HCT116 (cell line): ENCODE results near the gene DOK5. TPM values are rescaled to one million over a fixed set of nuclear protein-coding genes. Genes with fewer than 3 reads are reported as not detected.

Experiments used
- ATAC-seq: fragments of 200-7000 bp; cut with Tn5 transposase; 2 replicates; pipeline ENCODE4 v1.9.1; 2020; ENCODE audit warnings: mild to moderate bottlenecking, moderate library complexity
- BruUV-seq: library from RNA; stranded (reverse); fragments of 400-500 nt; replicated peaks from 2 replicates; lab custom pipeline; 2021; lab: Mats Ljungman, UMichigan
- CTCF ChIA-PET: fragments of 300-600 bp; sonication (Branson Sonifier 250); formaldehyde crosslinking; loops from one replicate; lab custom pipeline; 2021; ENCODE audit warnings: antibody characterized with exemption; lab: Charles Lee
- POLR2A ChIA-PET: fragments of 300-600, 350-600 bp; sonication (Branson Sonifier 250); formaldehyde crosslinking; loops from one replicate; lab custom pipeline; 2021; ENCODE audit warnings: antibody characterized with exemption; lab: Charles Lee
- RAD21 ChIA-PET, 2 experiments: fragments of 300-600 bp; sonication (Branson Sonifier 250); formaldehyde crosslinking; loops; one replicate each; lab custom pipeline; 2023; ENCODE audit warnings: low total read pairs in 2 of 2; ENCODE audit not compliant: uncharacterized antibody in 2 of 2, unreplicated experiment in 2 of 2, low non-redundant PET in 1 of 2; lab: Charles Lee
- DNase-seq: peaks from one replicate; pipeline ENCODE4 v3.0.0-alpha.2; 2010; ENCODE audit warnings: low read depth, low spot score
- H2AFZ ChIP-seq: fragments of 200-600 bp; shearing (Covaris generic), sonication (generic); 2 replicates; pipeline ENCODE4 v1.6.1; 2017; ENCODE audit warnings: low read depth, mixed run types, mixed read lengths, antibody characterized with exemption, low read length; ENCODE audit not compliant: poor library complexity, severe bottlenecking
- H3K27ac ChIP-seq: 2 replicates; pipeline ENCODE4 v1.5.1; 2012; ENCODE audit warnings: low read depth, low read length
- H3K27me3 ChIP-seq: fragments of 200-600 bp; sonication (generic); 2 replicates; pipeline ENCODE4 v1.6.1; 2016; ENCODE audit warnings: mixed run types, low read length, mixed read lengths; ENCODE audit not compliant: insufficient read depth
- H3K36me3 ChIP-seq, 2 experiments: fragments of 200-500 bp in 1 of 2; fragments of 200-600 bp in 1 of 2; sonication (Bioruptor generic) in 1 of 2; sonication (generic) in 1 of 2; 2 replicates each; pipeline versions ENCODE4 v1.5.1 to v1.6.1; 2014 to 2016; ENCODE audit warnings: low read length in 2 of 2, inconsistent platforms in 1 of 2, mixed read lengths in 1 of 2, mixed run types in 1 of 2; ENCODE audit not compliant: insufficient read depth in 2 of 2, control insufficient read depth in 1 of 2
- H3K4me1 ChIP-seq, 2 experiments: fragments of 200-600 bp in 1 of 2; sonication (generic) in 1 of 2; 2 replicates each; pipeline versions ENCODE4 v1.5.1 to v1.6.1; 2012 to 2017; ENCODE audit warnings: low read length in 2 of 2, inconsistent platforms in 1 of 2, mild to moderate bottlenecking in 1 of 2, mixed read lengths in 1 of 2, mixed run types in 1 of 2, moderate library complexity in 1 of 2; ENCODE audit not compliant: insufficient read depth in 2 of 2, control insufficient read depth in 1 of 2
- H3K4me2 ChIP-seq: fragments of 200-600 bp; sonication (generic); 2 replicates; pipeline ENCODE4 v1.6.1; 2017; ENCODE audit warnings: mixed run types, low read length, mixed read lengths
- H3K4me3 ChIP-seq, 2 experiments: fragments of 200-600 bp in 1 of 2; sonication (generic) in 1 of 2; replicated peaks in 1 of 2; 2 replicates each; pipeline ENCODE4 v1.5.1; 2011 to 2016; ENCODE audit warnings: low read length in 2 of 2, control low read depth in 1 of 2, low read depth in 1 of 2, mild to moderate bottlenecking in 1 of 2, mixed read lengths in 1 of 2, mixed run types in 1 of 2
- H3K79me2 ChIP-seq: fragments of 200-600 bp; sonication (generic); 2 replicates; pipeline ENCODE4 v1.6.1; 2017; ENCODE audit warnings: mild to moderate bottlenecking, mixed run types, low read length, moderate library complexity, mixed read lengths; ENCODE audit not compliant: insufficient read depth
- H3K9ac ChIP-seq: fragments of 200-600 bp; sonication (generic); 2 replicates; pipeline ENCODE4 v1.6.1; 2016; ENCODE audit warnings: low read length, mixed read lengths
- H3K9me2 ChIP-seq: fragments of 200-600 bp; sonication (generic), shearing (Covaris generic); 2 replicates; pipeline ENCODE4 v1.6.1; 2017; ENCODE audit warnings: mixed run types, mild to moderate bottlenecking, moderate library complexity; ENCODE audit not compliant: insufficient read depth
- H3K9me3 ChIP-seq, 2 experiments: fragments of 200-500 bp in 1 of 2; fragments of 200-600 bp in 1 of 2; sonication (Bioruptor generic) in 1 of 2; sonication (generic) in 1 of 2; 2 replicates each; pipeline ENCODE4 v1.6.1; 2014 to 2017; ENCODE audit warnings: low read length in 2 of 2, mixed read lengths in 2 of 2, inconsistent platforms in 1 of 2, low read depth in 1 of 2, mild to moderate bottlenecking in 1 of 2, mixed run types in 1 of 2, moderate library complexity in 1 of 2; ENCODE audit not compliant: control insufficient read depth in 1 of 2, insufficient read depth in 1 of 2
- H4K20me1 ChIP-seq: fragments of 200-600 bp; sonication (generic), shearing (Covaris generic); 2 replicates; pipeline ENCODE4 v1.6.1; 2017; ENCODE audit warnings: mixed run types, mild to moderate bottlenecking, moderate library complexity; ENCODE audit not compliant: insufficient read depth
- CBX3 ChIP-seq: IDR thresholded peaks from 2 replicates; pipeline ENCODE4 v1.6.1; 2012; ENCODE audit warnings: low read depth
- CEBPB ChIP-seq: IDR thresholded peaks from 2 replicates; pipeline ENCODE4 v1.6.1; 2012; ENCODE audit warnings: low read depth
- EGR1 ChIP-seq: IDR thresholded peaks from 2 replicates; pipeline ENCODE4 v1.6.1; 2012; ENCODE audit warnings: low read depth
- ELF1 ChIP-seq: IDR thresholded peaks from 2 replicates; pipeline ENCODE4 v1.6.1; 2012; ENCODE audit warnings: low read depth, borderline replicate concordance
- EZH2 ChIP-seq: fragments of 200-600 bp; sonication (generic); IDR thresholded peaks from 2 replicates; pipeline ENCODE4 v1.6.1; 2017; ENCODE audit warnings: antibody characterized with exemption, mixed run types
- EZH2phosphoT487 ChIP-seq: fragments of 200-600 bp; IDR thresholded peaks from 2 replicates; pipeline ENCODE4 v1.6.1; 2018; ENCODE audit warnings: antibody characterized with exemption, borderline replicate concordance
- JUND ChIP-seq: IDR thresholded peaks from 2 replicates; pipeline ENCODE4 v1.6.1; 2012
- POLR2AphosphoS5 ChIP-seq: IDR thresholded peaks from 2 replicates; pipeline ENCODE4 v1.6.1; 2011; ENCODE audit warnings: mild to moderate bottlenecking, low read depth, low read length, moderate library complexity
- RAD21 ChIP-seq: IDR thresholded peaks from 2 replicates; pipeline ENCODE4 v1.6.1; 2012; ENCODE audit warnings: low read depth, mild to moderate bottlenecking
- SP1 ChIP-seq: IDR thresholded peaks from 2 replicates; pipeline ENCODE4 v1.6.1; 2012; ENCODE audit warnings: low read depth
- SRF ChIP-seq: IDR thresholded peaks from 2 replicates; pipeline ENCODE4 v1.6.1; 2012; ENCODE audit warnings: low read depth
- ZFX ChIP-seq: fragments of 450-650 bp; IDR thresholded peaks from 2 replicates; pipeline ENCODE4 v1.6.1; 2017
- ZNF274 ChIP-seq: fragments of 200-500 bp; sonication (Bioruptor generic); IDR thresholded peaks from 2 replicates; pipeline ENCODE4 v1.6.1; 2014; ENCODE audit warnings: mild to moderate bottlenecking, low read depth, low read length, inconsistent platforms
- intact Hi-C: fragments of 100-400 bp; cut with micrococcal nuclease; formaldehyde crosslinking; loops from 2 replicates; pipeline ENCODE4 v1.10.0; 2022
- total RNA-seq: library from RNA; stranded (reverse); gene quantifications from one replicate; pipeline ENCODE4 v1.2.1, GENCODE V29; 2021; ENCODE audit not compliant: unreplicated experiment
- TF ChIP-seq, protein P1 (sequence below): IDR thresholded peaks from 2 replicates; pipeline ENCODE4 v1.6.1; 2012; ENCODE audit warnings: low read depth

Gene DOK5
- total RNA-seq, 1 experiment from 2014 or later, result not detected

DNA sequence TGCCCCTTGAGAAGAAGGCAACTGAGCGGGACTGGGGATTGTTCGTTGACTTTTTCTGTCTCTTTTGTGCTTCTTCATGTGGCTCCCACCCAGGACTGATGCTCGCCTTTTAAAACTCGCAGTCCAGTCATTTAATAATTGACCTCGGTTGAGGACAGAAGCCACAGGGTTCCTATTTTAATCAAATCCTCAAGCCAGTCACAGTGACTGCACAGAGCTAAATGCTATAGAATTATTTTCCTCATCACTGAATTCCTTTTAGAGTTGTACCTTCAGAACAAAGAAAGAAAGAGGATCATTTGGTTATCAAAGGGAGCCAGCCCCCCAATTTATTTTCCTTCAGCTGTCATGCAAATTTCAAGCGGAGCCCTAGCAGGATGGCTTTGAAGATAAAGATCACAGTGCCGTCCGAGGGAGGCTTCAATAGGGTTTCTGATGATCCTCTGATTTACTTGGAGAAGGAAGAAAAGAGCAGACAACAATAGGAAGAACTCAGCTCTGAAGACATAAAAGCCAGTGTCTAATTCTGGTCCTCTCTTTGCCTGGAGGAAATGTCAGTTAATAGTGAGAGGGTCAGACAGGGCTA is 186.6 kb downstream of the DOK5 start:
- H3K36me3 ChIP-seq, result no peaks in the 10 kb centered on the region
- no peak overlapping the region for H3K27ac ChIP-seq
- no peaks in the 10 kb centered on the region for H3K79me2 ChIP-seq
- H3K9me3 ChIP-seq, result no peaks in the 10 kb centered on the region
- H3K27me3 ChIP-seq, result peaks cover 11% of the 10 kb centered on the region; the same call in 1 of the 2 replicates
- no peak overlapping the region for H3K9ac ChIP-seq
- no peaks in the 10 kb centered on the region for H4K20me1 ChIP-seq
- no peaks in the 10 kb centered on the region for H3K9me2 ChIP-seq
- intact Hi-C loops, result no loop called here
- POLR2A ChIA-PET, result no interaction called here
- no peak overlapping the region for H2AFZ ChIP-seq
- CTCF ChIA-PET, result no interaction called here
- RAD21 ChIA-PET, result no interaction called here
- no peak for DNase-seq
- ATAC-seq, result no peak
- no peak overlapping the region for H3K4me2 ChIP-seq
- no TSS peak for BruUV-seq
- TF ChIP-seq EGR1, result no peak
- no peak for TF ChIP-seq RAD21
- no peak for TF ChIP-seq CBX3
- TF ChIP-seq CEBPB, result no peak
- TF ChIP-seq ELF1, result no peak
- TF ChIP-seq, protein P1, sequence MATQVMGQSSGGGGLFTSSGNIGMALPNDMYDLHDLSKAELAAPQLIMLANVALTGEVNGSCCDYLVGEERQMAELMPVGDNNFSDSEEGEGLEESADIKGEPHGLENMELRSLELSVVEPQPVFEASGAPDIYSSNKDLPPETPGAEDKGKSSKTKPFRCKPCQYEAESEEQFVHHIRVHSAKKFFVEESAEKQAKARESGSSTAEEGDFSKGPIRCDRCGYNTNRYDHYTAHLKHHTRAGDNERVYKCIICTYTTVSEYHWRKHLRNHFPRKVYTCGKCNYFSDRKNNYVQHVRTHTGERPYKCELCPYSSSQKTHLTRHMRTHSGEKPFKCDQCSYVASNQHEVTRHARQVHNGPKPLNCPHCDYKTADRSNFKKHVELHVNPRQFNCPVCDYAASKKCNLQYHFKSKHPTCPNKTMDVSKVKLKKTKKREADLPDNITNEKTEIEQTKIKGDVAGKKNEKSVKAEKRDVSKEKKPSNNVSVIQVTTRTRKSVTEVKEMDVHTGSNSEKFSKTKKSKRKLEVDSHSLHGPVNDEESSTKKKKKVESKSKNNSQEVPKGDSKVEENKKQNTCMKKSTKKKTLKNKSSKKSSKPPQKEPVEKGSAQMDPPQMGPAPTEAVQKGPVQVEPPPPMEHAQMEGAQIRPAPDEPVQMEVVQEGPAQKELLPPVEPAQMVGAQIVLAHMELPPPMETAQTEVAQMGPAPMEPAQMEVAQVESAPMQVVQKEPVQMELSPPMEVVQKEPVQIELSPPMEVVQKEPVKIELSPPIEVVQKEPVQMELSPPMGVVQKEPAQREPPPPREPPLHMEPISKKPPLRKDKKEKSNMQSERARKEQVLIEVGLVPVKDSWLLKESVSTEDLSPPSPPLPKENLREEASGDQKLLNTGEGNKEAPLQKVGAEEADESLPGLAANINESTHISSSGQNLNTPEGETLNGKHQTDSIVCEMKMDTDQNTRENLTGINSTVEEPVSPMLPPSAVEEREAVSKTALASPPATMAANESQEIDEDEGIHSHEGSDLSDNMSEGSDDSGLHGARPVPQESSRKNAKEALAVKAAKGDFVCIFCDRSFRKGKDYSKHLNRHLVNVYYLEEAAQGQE, result no peak
- no peak for TF ChIP-seq ZFX
- no peak for TF ChIP-seq ZNF274
- no peak for TF ChIP-seq SP1
- no peak for TF ChIP-seq EZH2phosphoT487
- no peak for TF ChIP-seq SRF
- no peak for TF ChIP-seq EZH2
- TF ChIP-seq JUND, result no peak
- TF ChIP-seq POLR2AphosphoS5, result no peak
- H3K4me3 ChIP-seq, result no peak overlapping the region
- no peaks in the 10 kb centered on the region for H3K4me1 ChIP-seq
